Right lobe of liver (tissue), 4 donors: ENCODE results near the gene WDR73.

Experiments
- POLR2A ChIP-seq: fragments of 450-650 bp; IDR thresholded peaks from one replicate; pipeline ENCODE4 v1.6.1; 2017; ENCODE audit warnings: antibody characterized with exemption, mild to moderate bottlenecking
- TF ChIP-seq, protein P1 (sequence below), 4 donors: fragments of 200-600 bp in 3 of 4; fragments of 450-650 bp in 1 of 4; IDR thresholded peaks; one replicate each; pipeline versions ENCODE4 v1.5.1 to v1.8.0; 2016 to 2022; ENCODE audit warnings: antibody characterized with exemption in 4 of 4, mild to moderate bottlenecking in 2 of 4
- donor health status: DM: no; HTN: no; CAD: no.
- donor health status: DM: no; HTN: no; CAD: no.
- donor health status: DM: no; HTN: yes; CAD: no.

- TF ChIP-seq, protein P1, sequence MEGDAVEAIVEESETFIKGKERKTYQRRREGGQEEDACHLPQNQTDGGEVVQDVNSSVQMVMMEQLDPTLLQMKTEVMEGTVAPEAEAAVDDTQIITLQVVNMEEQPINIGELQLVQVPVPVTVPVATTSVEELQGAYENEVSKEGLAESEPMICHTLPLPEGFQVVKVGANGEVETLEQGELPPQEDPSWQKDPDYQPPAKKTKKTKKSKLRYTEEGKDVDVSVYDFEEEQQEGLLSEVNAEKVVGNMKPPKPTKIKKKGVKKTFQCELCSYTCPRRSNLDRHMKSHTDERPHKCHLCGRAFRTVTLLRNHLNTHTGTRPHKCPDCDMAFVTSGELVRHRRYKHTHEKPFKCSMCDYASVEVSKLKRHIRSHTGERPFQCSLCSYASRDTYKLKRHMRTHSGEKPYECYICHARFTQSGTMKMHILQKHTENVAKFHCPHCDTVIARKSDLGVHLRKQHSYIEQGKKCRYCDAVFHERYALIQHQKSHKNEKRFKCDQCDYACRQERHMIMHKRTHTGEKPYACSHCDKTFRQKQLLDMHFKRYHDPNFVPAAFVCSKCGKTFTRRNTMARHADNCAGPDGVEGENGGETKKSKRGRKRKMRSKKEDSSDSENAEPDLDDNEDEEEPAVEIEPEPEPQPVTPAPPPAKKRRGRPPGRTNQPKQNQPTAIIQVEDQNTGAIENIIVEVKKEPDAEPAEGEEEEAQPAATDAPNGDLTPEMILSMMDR (IDR thresholded peaks at IDR 0.05): no peak
- no peak for TF ChIP-seq POLR2A
These were observed 54.2 kb downstream of the WDR73 start for GRCh38 chr15:84599906-84600305.
